Endothelial cell of umbilical vein (primary cell): ENCODE data around the gene NPTX1. TPM values are rescaled to one million over a fixed set of nuclear protein-coding genes. Genes with fewer than 3 reads are reported as not detected.

Experiments used
- BruUV-seq: library from RNA; stranded (reverse); fragments of 400-500 nt; replicated peaks from 2 replicates; lab custom pipeline; 2021; lab: Mats Ljungman, UMichigan
- CTCF ChIA-PET: fragments of 300-600, 350-600 bp; sonication (Branson Sonifier 250); formaldehyde crosslinking; loops from one replicate; lab custom pipeline; 2021; ENCODE audit warnings: antibody characterized with exemption, inconsistent platforms; lab: Charles Lee
- POLR2A ChIA-PET: fragments of 300-600, 350-600 bp; sonication (Branson Sonifier 250); formaldehyde crosslinking; loops from one replicate; lab custom pipeline; 2021; ENCODE audit warnings: antibody characterized with exemption, inconsistent platforms; lab: Charles Lee
- DNase-seq: peaks from one replicate; pipeline ENCODE4 v3.0.0-alpha.2; 2011; ENCODE audit warnings: low read depth, low spot score
- FAIRE-seq: peaks from 2 replicates; lab custom pipeline; 2011; peaks lifted over from hg19 to GRCh38; lab: Jason Lieb, UNC
- H2AFZ ChIP-seq: 2 replicates; pipeline ENCODE4 v1.6.0; 2012; ENCODE audit warnings: low read depth, low read length, control low read depth, inconsistent platforms
- H3K27ac ChIP-seq: 2 replicates; pipeline ENCODE4 v1.5.1; 2011; ENCODE audit warnings: low read depth, mild to moderate bottlenecking, control low read depth, low read length, moderate library complexity; ENCODE audit not compliant: insufficient read depth
- H3K27me3 ChIP-seq, 2 experiments: 2 replicates each; pipeline versions ENCODE4 v1.6.0 to v1.6.1; 2011; ENCODE audit warnings: low read length in 2 of 2, mixed read lengths in 1 of 2; ENCODE audit not compliant: control insufficient read depth in 2 of 2, insufficient read depth in 2 of 2
- H3K36me3 ChIP-seq, 2 experiments: 2 replicates in 1 of 2; 3 replicates in 1 of 2; pipeline ENCODE4 v1.5.1; 2011; ENCODE audit warnings: low read length in 2 of 2, mild to moderate bottlenecking in 1 of 2, moderate library complexity in 1 of 2; ENCODE audit not compliant: control insufficient read depth in 2 of 2, insufficient read depth in 2 of 2; ENCODE audit errors: extremely low read depth in 1 of 2
- H3K4me1 ChIP-seq: 3 replicates; pipeline ENCODE4 v1.5.1; 2011; ENCODE audit warnings: mild to moderate bottlenecking, low read length; ENCODE audit not compliant: control insufficient read depth, insufficient read depth; ENCODE audit errors: extremely low read depth
- H3K4me2 ChIP-seq: 2 replicates; pipeline ENCODE4 v1.6.1; 2011; ENCODE audit warnings: low read length, control low read depth, mixed read lengths; ENCODE audit not compliant: insufficient read depth
- H3K4me3 ChIP-seq, 3 experiments: fragments of 200-600 bp in 1 of 3; sonication (generic), shearing (Covaris generic) in 1 of 3; replicated peaks in 1 of 3; 2 replicates each; pipeline ENCODE4 v1.5.1; 2011 to 2016; ENCODE audit warnings: control low read depth in 3 of 3, low read length in 3 of 3, mild to moderate bottlenecking in 2 of 3, inconsistent platforms in 1 of 3, low read depth in 1 of 3, moderate library complexity in 1 of 3; ENCODE audit not compliant: insufficient read depth in 1 of 3
- H3K79me2 ChIP-seq: 2 replicates; pipeline ENCODE4 v1.6.0; 2012; ENCODE audit warnings: low read length, inconsistent platforms; ENCODE audit not compliant: control insufficient read depth, insufficient read depth
- H3K9ac ChIP-seq: replicated peaks from 2 replicates; pipeline ENCODE3; 2011; ENCODE audit warnings: low read length, control low read depth; ENCODE audit not compliant: insufficient read depth; ENCODE audit errors: extremely low read depth
- H3K9me1 ChIP-seq: replicated peaks from 3 replicates; pipeline ENCODE4 v1.6.0; 2011; ENCODE audit warnings: mild to moderate bottlenecking, low read length; ENCODE audit not compliant: control insufficient read depth, insufficient read depth; ENCODE audit errors: extremely low read depth
- H3K9me3 ChIP-seq: replicated peaks from 2 replicates; pipeline ENCODE4 v1.5.1; 2012; ENCODE audit warnings: low read length, inconsistent platforms; ENCODE audit not compliant: control insufficient read depth, insufficient read depth
- H4K20me1 ChIP-seq: replicated peaks from 2 replicates; pipeline ENCODE3; 2011; ENCODE audit warnings: mild to moderate bottlenecking, low read length; ENCODE audit not compliant: control insufficient read depth, insufficient read depth; ENCODE audit errors: extremely low read depth
- EZH2 ChIP-seq: IDR thresholded peaks from 2 replicates; pipeline ENCODE4 v1.6.1; 2012; ENCODE audit warnings: borderline replicate concordance, low read depth, mild to moderate bottlenecking, moderate library complexity, low read length, inconsistent platforms; ENCODE audit not compliant: severe bottlenecking
- FOS ChIP-seq: IDR thresholded peaks from 2 replicates; pipeline ENCODE4 v1.6.1; 2011; ENCODE audit warnings: mild to moderate bottlenecking, low read length, moderate library complexity, borderline replicate concordance; ENCODE audit not compliant: insufficient read depth
- GATA2 ChIP-seq: IDR thresholded peaks from 2 replicates; pipeline ENCODE4 v1.7.0; 2011; ENCODE audit warnings: low read depth, mild to moderate bottlenecking, moderate library complexity, mixed read lengths, low read length; ENCODE audit not compliant: insufficient read length, insufficient read depth
- JUN ChIP-seq: IDR thresholded peaks from 2 replicates; pipeline ENCODE4 v1.6.1; 2011; ENCODE audit warnings: borderline replicate concordance, low read depth; ENCODE audit not compliant: insufficient read length, insufficient read depth
- MYC ChIP-seq: IDR thresholded peaks from one replicate; pipeline ENCODE4 v1.6.1; 2011; ENCODE audit warnings: mild to moderate bottlenecking, low read depth, low read length
- POLR2A ChIP-seq: IDR thresholded peaks from 2 replicates; pipeline ENCODE4 v1.6.1; 2012; ENCODE audit warnings: low read depth, mild to moderate bottlenecking, control low read depth, low read length
- POLR2AphosphoS5 ChIP-seq: IDR thresholded peaks from 2 replicates; pipeline ENCODE4 v1.6.1; 2012; ENCODE audit warnings: low read depth, mild to moderate bottlenecking, control low read depth, low read length, moderate library complexity; ENCODE audit not compliant: insufficient read depth
- dilution Hi-C: fragments of 300-500 bp; cut with MboI; formaldehyde crosslinking; loops from one replicate; pipeline ENCODE4 v1.15.0; 2019; ENCODE audit warnings: low sequenced_read_pairs; ENCODE audit not compliant: extremely low pct_ligation_motif_present
- intact Hi-C: fragments of 100-400 bp; cut with micrococcal nuclease; formaldehyde crosslinking; loops from one replicate; pipeline ENCODE4 v1.10.0; 2022
- polyA plus RNA-seq, 4 experiments: library from polyadenylated mRNA; depleted of rRNA in 3 of 4; stranded (reverse) in 3 of 4; unstranded in 1 of 4; fragments of >200 nt; gene quantifications; 2 replicates each; pipeline versions ENCODE4 v1.2.1 to v1.2.3, GENCODE V29; 2011 to 2012; ENCODE audit warnings: missing spikeins in 1 of 4
- total RNA-seq: library from RNA; stranded (reverse); gene quantifications from 2 replicates; pipeline ENCODE4 v1.2.3, GENCODE V29; 2021
- TF ChIP-seq, protein P1 (sequence below), 2 donors: IDR thresholded peaks; 1 replicate in 1 of 2; 2 replicates in 1 of 2; pipeline ENCODE4 v1.5.1; 2011; ENCODE audit warnings: low read length in 2 of 2, mild to moderate bottlenecking in 2 of 2, moderate library complexity in 2 of 2, control low read depth in 1 of 2, inconsistent platforms in 1 of 2, low read depth in 1 of 2; ENCODE audit not compliant: insufficient read depth in 1 of 2; ENCODE audit errors: extremely low read depth in 1 of 2
- TF ChIP-seq, protein P2 (sequence below): IDR thresholded peaks from 2 replicates; pipeline ENCODE4 v1.6.1; 2011; ENCODE audit not compliant: insufficient read depth, insufficient read length

Gene NPTX1
- total and polyA plus RNA-seq, 2 donors (not counting 3 experiments of a cell fraction or from before 2014, with no cell fraction given) = 0.03 TPM; not detected in 1

DNA sequence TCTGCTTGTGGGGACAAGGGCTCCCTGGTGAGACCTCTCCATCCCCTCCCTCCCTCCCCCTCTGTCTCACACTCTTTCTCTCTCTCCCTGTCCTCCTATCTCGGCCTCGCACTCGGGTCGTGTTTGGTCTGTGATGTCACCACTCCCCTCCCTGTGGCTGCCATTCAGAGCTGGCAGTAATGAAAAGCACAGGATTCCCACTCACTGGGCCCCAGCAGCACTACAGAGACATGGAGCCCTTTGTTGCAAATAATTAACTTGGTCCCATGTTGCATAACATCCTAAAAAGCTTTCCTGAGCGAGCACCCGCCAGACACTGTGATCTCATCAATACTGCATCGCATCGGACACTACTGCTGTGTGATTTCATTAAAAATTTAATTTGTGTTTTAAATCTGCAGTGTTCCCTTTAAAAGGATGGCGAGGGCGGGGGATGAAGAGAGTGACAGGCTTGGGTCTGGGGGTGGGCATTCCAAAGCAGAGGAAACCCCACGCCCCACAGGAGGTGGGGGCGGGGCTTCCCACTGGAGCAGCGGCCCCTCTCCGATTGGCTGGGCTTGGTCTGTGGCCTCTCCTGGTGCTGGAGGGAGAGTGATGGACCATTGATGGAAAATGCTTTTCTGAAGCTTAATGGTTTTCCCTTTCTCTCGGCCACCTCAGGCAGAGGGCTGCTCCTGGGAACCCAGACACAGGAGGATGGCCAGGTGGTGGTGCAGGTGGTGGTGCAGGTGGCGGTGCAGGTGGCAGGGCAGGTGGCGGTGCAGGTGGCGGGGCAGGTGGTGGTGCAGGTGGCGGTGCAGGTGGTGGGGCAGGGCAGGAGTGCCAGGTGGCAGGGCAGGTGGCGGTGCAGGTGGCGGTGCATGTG, 15.3 kb upstream of the NPTX1 start:
- peaks cover 5 to 6% of the 10 kb centered on the region in 2 experiments for H3K27me3 ChIP-seq
- H3K4me2 ChIP-seq = no peak overlapping the region
- TF ChIP-seq POLR2A (no peak), GATA2 (no peak), JUN (no peak), EZH2 (no peak), FOS (no peak), MYC (no peak), POLR2AphosphoS5 (no peak)
- TF ChIP-seq, protein P1, sequence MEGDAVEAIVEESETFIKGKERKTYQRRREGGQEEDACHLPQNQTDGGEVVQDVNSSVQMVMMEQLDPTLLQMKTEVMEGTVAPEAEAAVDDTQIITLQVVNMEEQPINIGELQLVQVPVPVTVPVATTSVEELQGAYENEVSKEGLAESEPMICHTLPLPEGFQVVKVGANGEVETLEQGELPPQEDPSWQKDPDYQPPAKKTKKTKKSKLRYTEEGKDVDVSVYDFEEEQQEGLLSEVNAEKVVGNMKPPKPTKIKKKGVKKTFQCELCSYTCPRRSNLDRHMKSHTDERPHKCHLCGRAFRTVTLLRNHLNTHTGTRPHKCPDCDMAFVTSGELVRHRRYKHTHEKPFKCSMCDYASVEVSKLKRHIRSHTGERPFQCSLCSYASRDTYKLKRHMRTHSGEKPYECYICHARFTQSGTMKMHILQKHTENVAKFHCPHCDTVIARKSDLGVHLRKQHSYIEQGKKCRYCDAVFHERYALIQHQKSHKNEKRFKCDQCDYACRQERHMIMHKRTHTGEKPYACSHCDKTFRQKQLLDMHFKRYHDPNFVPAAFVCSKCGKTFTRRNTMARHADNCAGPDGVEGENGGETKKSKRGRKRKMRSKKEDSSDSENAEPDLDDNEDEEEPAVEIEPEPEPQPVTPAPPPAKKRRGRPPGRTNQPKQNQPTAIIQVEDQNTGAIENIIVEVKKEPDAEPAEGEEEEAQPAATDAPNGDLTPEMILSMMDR (IDR thresholded peaks at IDR 0.05; ENCODE audit: extremely low read depth in 1 of 2, insufficient read depth in 1 of 2, low read depth in 1 of 2, low read length in 2 of 2) = no peak
- TF ChIP-seq, protein P2, sequence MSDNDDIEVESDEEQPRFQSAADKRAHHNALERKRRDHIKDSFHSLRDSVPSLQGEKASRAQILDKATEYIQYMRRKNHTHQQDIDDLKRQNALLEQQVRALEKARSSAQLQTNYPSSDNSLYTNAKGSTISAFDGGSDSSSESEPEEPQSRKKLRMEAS = no peak
- H2AFZ ChIP-seq = no peak overlapping the region
- POLR2A ChIA-PET = no interaction called here
- H3K9me3 ChIP-seq = no peaks in the 10 kb centered on the region
- no peaks in the 10 kb centered on the region for H3K79me2 ChIP-seq
- no peaks in the 10 kb centered on the region for H4K20me1 ChIP-seq
- dilution Hi-C loops (no loop called here), intact Hi-C loops (no loop called here)
- CTCF ChIA-PET = no interaction called here
- H3K4me1 ChIP-seq = no peaks in the 10 kb centered on the region
- no peak for DNase-seq
- H3K9me1 ChIP-seq = no peaks in the 10 kb centered on the region
- H3K36me3 ChIP-seq = no peaks in the 10 kb centered on the region
- no peak overlapping the region for H3K4me3 ChIP-seq
- FAIRE-seq = no peak
- no peak overlapping the region for H3K9ac ChIP-seq
- BruUV-seq = no TSS peak
- no peak overlapping the region for H3K27ac ChIP-seq
